ENCODE data around the gene GEN1. TPM values are rescaled to one million over a fixed set of nuclear protein-coding genes. Genes with fewer than 3 reads are reported as not detected.

The GEN1 gene
- total and polyA plus RNA-seq, 10 of the 15 experiments (the other 5 are each of a cell fraction or from before 2014, with no cell fraction given), result 6.0 to 49.6 (median 36.0) TPM

GRCh38 chr2:17821080-17821479 is 67.1 kb downstream of the GEN1 start:
- BruUV-seq (replicated peaks), result no TSS peak
- Histone ChIP-seq H2AFZ (ENCODE audit: control insufficient read depth, low read depth, low read length) (peak overlapping the region; percentile 52), H3K79me2 (ENCODE audit: control insufficient read depth, insufficient read depth, low read length) (no peaks in the 10 kb centered on the region), H3K4me2 (ENCODE audit: control insufficient read depth, insufficient read depth) (no peak overlapping the region), H3K4me3 (no peak overlapping the region), H3K36me3 (ENCODE audit: control insufficient read depth in 2 of 2, insufficient read depth in 2 of 2, low read length in 1 of 2) (no peaks in the 10 kb centered on the region), H3K4me1 (ENCODE audit: control insufficient read depth, insufficient read depth, low read length) (peaks cover 29% of the 10 kb centered on the region), H3K9ac (ENCODE audit: control insufficient read depth, insufficient read depth, low read length) (no peak overlapping the region), H3K27me3 (replicated peaks in 1 of 2; ENCODE audit: control insufficient read depth in 2 of 2, insufficient read depth in 2 of 2, low read length in 1 of 2) (no peaks in the 10 kb centered on the region), H3K27ac (ENCODE audit: control insufficient read depth, insufficient read depth) (peak overlapping the region; percentile 55; the same call in 1 of the 2 replicates), H3K9me3 (replicated peaks; ENCODE audit: control insufficient read depth, insufficient read depth, low read length) (no peaks in the 10 kb centered on the region; the same call in 2 of the 3 replicates), H4K20me1 (ENCODE audit: control insufficient read depth, insufficient read depth) (no peaks in the 10 kb centered on the region)
- TF ChIP-seq NFYA (IDR thresholded peaks at IDR 0.05; ENCODE audit: borderline replicate concordance, low read depth, low read length) (no peak), EED (IDR thresholded peaks at IDR 0.05; ENCODE audit: low read depth) (0 out of 2 replicates have a peak, but pooled peaks have one; percentile 10)
- FAIRE-seq, result no peak
- intact Hi-C loops (cut with micrococcal nuclease; ENCODE audit: unreplicated experiment) (loop anchor here (2.0 to 5.0 kb wide), 2 partner anchors 68 to 164 kb away; partner anchors contain the start of gene SMC6), in situ Hi-C loops (cut with MboI) (no loop called here)
- ChIA-PET POLR2A (interaction anchor here (1.4 to 6.1 kb wide), 5 partner anchors 8 to 70 kb away, joined by 3 to 80 read pairs (median 16); partner anchors contain the start of genes GEN1 and SMC6), SMC1A (ENCODE audit: uncharacterized antibody, unreplicated experiment) (interaction anchor here (0.7 to 15.2 kb wide), 22 partner anchors 7 to 175 kb away, joined by 3 to 288 read pairs (median 6); partner anchors contain the start of genes GEN1, MSGN1 and SMC6), CTCF (interaction anchor here (0.7 to 6.6 kb wide), 15 partner anchors 8 to 163 kb away, joined by 3 to 77 read pairs (median 3); partner anchors contain the start of gene GEN1), RAD21 (ENCODE audit: unreplicated experiment) (interaction anchor here (0.9 to 5.0 kb wide), 9 partner anchors 9 to 101 kb away, joined by 3 to 96 read pairs (median 8); partner anchors contain the start of genes GEN1 and SMC6)
- ATAC-seq, result no peak
- 98% methylated on average over 3 of the region's 3 CpGs for WGBS (ENCODE audit: insufficient coverage, insufficient replicate concordance, low lambda C conversion rate, missing lambda C conversion rate)
- no peak for DNase-seq (ENCODE audit: low read depth, low spot score)

- H3K79me2 ChIP-seq (ENCODE audit: control insufficient read depth, insufficient read depth, low read length), result no peaks in the 10 kb centered on the region
- 4% methylated on average over 7 of the region's 7 CpGs for WGBS (ENCODE audit: insufficient coverage, insufficient replicate concordance, low lambda C conversion rate, missing lambda C conversion rate)
- ChIA-PET POLR2A (interaction anchor here (1.4 to 6.1 kb wide), 6 partner anchors 9 to 71 kb away, joined by 3 to 80 read pairs (median 13); partner anchors contain the start of genes GEN1 and SMC6), CTCF (interaction anchor here (0.6 to 6.6 kb wide), 17 partner anchors 9 to 163 kb away, joined by 3 to 77 read pairs (median 3); no protein-coding TSS in a partner anchor), SMC1A (ENCODE audit: uncharacterized antibody, unreplicated experiment) (interaction anchor here (0.6 to 15.2 kb wide), 22 partner anchors 8 to 176 kb away, joined by 3 to 288 read pairs (median 6); partner anchors contain the start of genes GEN1, MSGN1 and SMC6), RAD21 (ENCODE audit: unreplicated experiment) (interaction anchor here (0.9 to 5.0 kb wide), 13 partner anchors 8 to 102 kb away, joined by 3 to 96 read pairs (median 5); partner anchors contain the start of genes GEN1 and SMC6)
- no peaks in the 10 kb centered on the region for H3K27me3 ChIP-seq (replicated peaks in 1 of 2; ENCODE audit: control insufficient read depth in 2 of 2, insufficient read depth in 2 of 2, low read length in 1 of 2)
- peak; percentile 65 for ATAC-seq
- peaks cover 29% of the 10 kb centered on the region for H3K4me1 ChIP-seq (ENCODE audit: control insufficient read depth, insufficient read depth, low read length)
- H3K4me3 ChIP-seq, result 0 out of 2 replicates have a peak overlapping the region, but pooled peaks have one; percentile 48
- no peaks in the 10 kb centered on the region for H4K20me1 ChIP-seq (ENCODE audit: control insufficient read depth, insufficient read depth)
- in situ Hi-C loops (cut with MboI), result no loop called here
- peak overlapping the region; percentile 9 for H3K4me2 ChIP-seq (ENCODE audit: control insufficient read depth, insufficient read depth)
- BruUV-seq (replicated peaks), result no TSS peak
- H3K9me3 ChIP-seq (replicated peaks; ENCODE audit: control insufficient read depth, insufficient read depth, low read length), result no peaks in the 10 kb centered on the region; the same call in 2 of the 3 replicates
- H2AFZ ChIP-seq (ENCODE audit: control insufficient read depth, low read depth, low read length), result peak overlapping the region; percentile 52
- H3K36me3 ChIP-seq (ENCODE audit: control insufficient read depth in 2 of 2, insufficient read depth in 2 of 2, low read length in 1 of 2), result no peaks in the 10 kb centered on the region
- H3K27ac ChIP-seq (ENCODE audit: control insufficient read depth, insufficient read depth), result peak overlapping the region; percentile 55
- DNase-seq (ENCODE audit: low read depth, low spot score), result no peak
- FAIRE-seq, result no peak
- H3K9ac ChIP-seq (ENCODE audit: control insufficient read depth, insufficient read depth, low read length), result 0 out of 2 replicates have a peak overlapping the region, but pooled peaks have one; percentile 23
- intact Hi-C loops (cut with micrococcal nuclease; ENCODE audit: unreplicated experiment), result loop anchor here (1.0 to 5.0 kb wide), 3 partner anchors 8 to 164 kb away; partner anchors contain the start of gene SMC6
- TF ChIP-seq MTA2 (IDR thresholded peaks at IDR 0.05; ENCODE audit: low read depth) (peak; percentile 84), NFYA (IDR thresholded peaks at IDR 0.05; ENCODE audit: borderline replicate concordance, low read depth, low read length) (no peak), ZBTB4 (CRISPR knock-in tag; IDR thresholded peaks at IDR 0.05) (no peak), NR2C1 (IDR thresholded peaks at IDR 0.05) (no peak; the same call in 1 of the 2 replicates), ATF2 (IDR thresholded peaks at IDR 0.05; ENCODE audit: low read length) (0 out of 2 replicates have a peak, but pooled peaks have one; percentile 19), NBN (IDR thresholded peaks at IDR 0.05) (peak; percentile 73), POLR2AphosphoS5 (IDR thresholded peaks at IDR 0.05; ENCODE audit: low read length) (no peak)
Observed at GRCh38 chr2:17821535-17822444, 67.9 kb downstream of the GEN1 start.
